ENCODE data around the gene MYL9.

Gene MYL9

GRCh38 chr20:36582821-36583220 is 41.5 kb downstream of the MYL9 start:
- in situ Hi-C loops (cut with HindIII; ENCODE audit: low pct_ligation_motif_present, low sequenced_read_pairs) = no loop called here
- Histone ChIP-seq H3K27me3 (replicated peaks) (no peaks in the 10 kb centered on the region), H3K36me3 (replicated peaks) (peaks cover 27% of the 10 kb centered on the region), H3K27ac (no peak overlapping the region), H3K4me3 (ENCODE audit: low read depth, low read length) (no peak overlapping the region)
- no peak for DNase-seq
- no peak for TF ChIP-seq CTCF (IDR thresholded peaks at IDR 0.05; ENCODE audit: low read depth, low read length, missing control alignments)

GRCh38 chr20:36584018-36584481 is 42.7 kb downstream of the MYL9 start:
- no peak for DNase-seq
- no peak overlapping the region for H3K4me3 ChIP-seq (ENCODE audit: low read depth, low read length)

GRCh38 chr20:36585410-36586125 is 44.2 kb downstream of the MYL9 start:
- Histone ChIP-seq H3K36me3 (replicated peaks) (peaks cover 18% of the 10 kb centered on the region), H3K4me3 (ENCODE audit: low read depth, low read length) (no peak overlapping the region), H3K27me3 (replicated peaks) (no peaks in the 10 kb centered on the region), H3K27ac (no peak overlapping the region)
- in situ Hi-C loops (cut with HindIII; ENCODE audit: low pct_ligation_motif_present, low sequenced_read_pairs) = no loop called here
- DNase-seq = no peak
- TF ChIP-seq CTCF (IDR thresholded peaks at IDR 0.05; ENCODE audit: low read depth, low read length, missing control alignments) = no peak

More at GRCh38 chr20:36584018-36584481, 42.7 kb downstream of the MYL9 start:
- Histone ChIP-seq H3K27me3 (replicated peaks) (no peaks in the 10 kb centered on the region), H3K27ac (no peak overlapping the region), H3K36me3 (replicated peaks) (peaks cover 25% of the 10 kb centered on the region)
- in situ Hi-C loops (cut with HindIII; ENCODE audit: low pct_ligation_motif_present, low sequenced_read_pairs) = no loop called here
- no peak for TF ChIP-seq CTCF (IDR thresholded peaks at IDR 0.05; ENCODE audit: low read depth, low read length, missing control alignments)

- Histone ChIP-seq H3K4me3 (ENCODE audit: low read depth, low read length) (no peak overlapping the region), H3K27ac (no peak overlapping the region), H3K36me3 (replicated peaks) (peaks cover 9% of the 10 kb centered on the region), H3K27me3 (replicated peaks) (no peaks in the 10 kb centered on the region)
- no peak for TF ChIP-seq CTCF (IDR thresholded peaks at IDR 0.05; ENCODE audit: low read depth, low read length, missing control alignments)
- no peak for DNase-seq
- in situ Hi-C loops (cut with HindIII; ENCODE audit: low pct_ligation_motif_present, low sequenced_read_pairs) = no loop called here
Measured at GRCh38 chr20:36587388-36588070, 46.2 kb downstream of the MYL9 start.

- Histone ChIP-seq H3K36me3 (replicated peaks) (peaks cover 9% of the 10 kb centered on the region), H3K27ac (no peak overlapping the region), H3K27me3 (replicated peaks) (no peaks in the 10 kb centered on the region), H3K4me3 (ENCODE audit: low read depth, low read length) (no peak overlapping the region)
- TF ChIP-seq CTCF (IDR thresholded peaks at IDR 0.05; ENCODE audit: low read depth, low read length, missing control alignments) = no peak
- in situ Hi-C loops (cut with HindIII; ENCODE audit: low pct_ligation_motif_present, low sequenced_read_pairs) = no loop called here
- DNase-seq = no peak
Measured at GRCh38 chr20:36591281-36591680, 50.0 kb downstream of the MYL9 start.

Data from brain microvascular endothelial cell (primary cell).